Ascending aorta (tissue), 2 donors: ENCODE data around the gene FAHD2B. TPM values are rescaled to one million over a fixed set of nuclear protein-coding genes. Genes with fewer than 3 reads are reported as not detected.
"Not testable (repeated sequence)": the region's sequence is repeated elsewhere in the genome, so short reads cannot be mapped to it uniquely, and the experiment has no call there.

Experiments
- DNase-seq, 2 donors: peaks; one replicate each; pipeline ENCODE4 v3.0.0-alpha.2; 2019; ENCODE audit warnings: low spot score in 2 of 2
- H3K27ac ChIP-seq, 2 donors: fragments of 200-600 bp; sonication (generic); one replicate each; pipeline ENCODE4 v1.5.1; 2016 to 2017; ENCODE audit warnings: mild to moderate bottlenecking in 1 of 2
- H3K27me3 ChIP-seq: fragments of 200-600 bp; sonication (generic); one replicate; pipeline ENCODE4 v1.5.1; 2017
- H3K36me3 ChIP-seq, 2 donors: fragments of 200-600 bp; sonication (generic); one replicate each; pipeline ENCODE4 v1.5.1; 2016
- H3K4me1 ChIP-seq, 2 donors: fragments of 200-600 bp; sonication (generic); one replicate each; pipeline ENCODE4 v1.5.1; 2016 to 2017; ENCODE audit warnings: mild to moderate bottlenecking in 1 of 2
- H3K4me3 ChIP-seq, 2 donors: fragments of 200-600 bp; sonication (generic); one replicate each; pipeline ENCODE4 v1.5.1; 2016 to 2017; ENCODE audit warnings: mild to moderate bottlenecking in 1 of 2
- H3K9me3 ChIP-seq, 2 donors: fragments of 200-600 bp; sonication (generic); one replicate each; pipeline ENCODE4 v1.5.1; 2016
- intact Hi-C: fragments of 100-400 bp; cut with DNase I; formaldehyde crosslinking; loops from one replicate; pipeline ENCODE4 v1.15.1; 2023
- total RNA-seq: library from RNA; depleted of rRNA; stranded (reverse); fragments of >200 nt; gene quantifications from one replicate; pipeline ENCODE4 v1.1.0, GENCODE V29; 2016
- TF ChIP-seq, protein P1 (sequence below), 3 experiments: fragments of 200-600 bp in 2 of 3; fragments of 450-650 bp in 1 of 3; sonication (generic) in 2 of 3; IDR thresholded peaks; one replicate each; pipeline ENCODE4 v1.5.1; 2016 to 2019; ENCODE audit warnings: antibody characterized with exemption in 3 of 3, mild to moderate bottlenecking in 1 of 3, moderate library complexity in 1 of 3

The FAHD2B gene
- total RNA-seq, 1 donor from 2014 or later: 18.5 TPM

DNA sequence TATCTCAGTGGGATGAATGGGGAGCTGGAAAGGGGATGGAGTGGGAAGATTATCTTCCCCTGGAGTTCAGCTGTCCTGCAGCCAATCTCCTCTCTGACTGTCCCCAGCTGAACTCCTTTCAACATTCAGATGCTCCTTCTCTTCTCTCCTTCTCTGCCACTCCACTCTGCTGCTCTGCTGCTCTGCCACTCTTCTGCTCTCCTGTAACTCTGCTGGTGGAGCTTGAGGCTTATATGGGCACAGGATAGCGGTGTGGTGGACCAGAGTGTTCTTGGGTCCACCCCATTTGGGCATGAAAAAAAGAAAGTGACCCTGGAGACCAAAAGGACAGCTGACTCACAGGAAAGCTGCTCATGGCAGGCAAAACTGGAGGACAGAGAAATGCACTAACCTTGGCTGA lies 26.6 kb downstream of the FAHD2B start:
- Histone ChIP-seq H3K27ac (no peak overlapping the region), H3K27me3 (no peaks in the 10 kb centered on the region), H3K4me1 (no peaks in the 10 kb centered on the region), H3K36me3 (no peaks in the 10 kb centered on the region), H3K9me3 (no peaks in the 10 kb centered on the region), H3K4me3 (no peak overlapping the region)
- intact Hi-C loops: no loop called here
- no peak for DNase-seq
- TF ChIP-seq, protein P1, sequence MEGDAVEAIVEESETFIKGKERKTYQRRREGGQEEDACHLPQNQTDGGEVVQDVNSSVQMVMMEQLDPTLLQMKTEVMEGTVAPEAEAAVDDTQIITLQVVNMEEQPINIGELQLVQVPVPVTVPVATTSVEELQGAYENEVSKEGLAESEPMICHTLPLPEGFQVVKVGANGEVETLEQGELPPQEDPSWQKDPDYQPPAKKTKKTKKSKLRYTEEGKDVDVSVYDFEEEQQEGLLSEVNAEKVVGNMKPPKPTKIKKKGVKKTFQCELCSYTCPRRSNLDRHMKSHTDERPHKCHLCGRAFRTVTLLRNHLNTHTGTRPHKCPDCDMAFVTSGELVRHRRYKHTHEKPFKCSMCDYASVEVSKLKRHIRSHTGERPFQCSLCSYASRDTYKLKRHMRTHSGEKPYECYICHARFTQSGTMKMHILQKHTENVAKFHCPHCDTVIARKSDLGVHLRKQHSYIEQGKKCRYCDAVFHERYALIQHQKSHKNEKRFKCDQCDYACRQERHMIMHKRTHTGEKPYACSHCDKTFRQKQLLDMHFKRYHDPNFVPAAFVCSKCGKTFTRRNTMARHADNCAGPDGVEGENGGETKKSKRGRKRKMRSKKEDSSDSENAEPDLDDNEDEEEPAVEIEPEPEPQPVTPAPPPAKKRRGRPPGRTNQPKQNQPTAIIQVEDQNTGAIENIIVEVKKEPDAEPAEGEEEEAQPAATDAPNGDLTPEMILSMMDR (IDR thresholded peaks at IDR 0.05): no peak

DNA sequence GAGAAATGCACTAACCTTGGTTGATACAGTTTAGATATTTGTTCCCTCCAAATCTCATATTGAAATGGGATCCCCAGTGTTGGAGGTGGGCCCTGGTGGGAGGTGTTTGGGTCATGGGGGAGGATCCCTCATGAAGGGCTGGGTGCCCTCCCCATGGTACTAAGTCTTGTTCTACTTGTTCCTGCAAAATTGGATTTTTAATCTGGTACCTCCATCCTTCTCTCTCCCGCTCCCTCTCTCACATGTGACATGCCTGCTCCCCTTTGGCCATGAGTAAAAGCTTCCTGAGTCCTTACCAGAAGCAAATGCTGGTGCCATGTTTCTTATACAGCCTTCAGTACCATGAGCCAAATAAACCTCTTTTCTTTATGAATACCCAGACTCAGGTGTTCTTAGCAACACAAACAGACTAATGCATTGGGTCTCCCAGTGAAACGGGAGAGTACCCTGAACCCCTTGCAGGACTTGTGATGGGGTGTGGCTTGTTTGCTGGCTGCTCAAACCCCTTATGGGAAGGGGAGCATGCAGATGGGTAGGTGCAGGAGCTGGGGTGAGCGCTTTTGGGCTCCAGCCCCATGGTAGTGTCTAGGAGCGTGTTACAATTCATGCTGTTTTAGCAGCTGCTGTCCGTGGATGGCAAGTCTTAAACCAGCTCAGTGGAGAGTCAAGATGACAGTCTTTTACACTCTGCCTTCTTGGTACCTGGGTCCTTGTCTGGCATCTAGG lies 27.2 kb downstream of the FAHD2B start:
- no peak for DNase-seq
- H3K36me3 ChIP-seq: no peaks in the 10 kb centered on the region
- TF ChIP-seq, protein P1 (IDR thresholded peaks at IDR 0.05): no peak

GRCh38 chr2:97066030-97066429 lies 28.7 kb downstream of the FAHD2B start:
- H3K4me1 ChIP-seq, H3K27ac ChIP-seq, H3K27me3 ChIP-seq, intact Hi-C loops, H3K9me3 ChIP-seq, H3K4me3 ChIP-seq, H3K36me3 ChIP-seq, DNase-seq: not testable (repeated sequence)

More for the DNA sequence above, 27.2 kb downstream of the FAHD2B start:
- no peak overlapping the region for H3K4me3 ChIP-seq
- no peaks in the 10 kb centered on the region for H3K9me3 ChIP-seq
- intact Hi-C loops: no loop called here
- H3K27ac ChIP-seq: no peak overlapping the region
- no peaks in the 10 kb centered on the region for H3K27me3 ChIP-seq
- no peaks in the 10 kb centered on the region for H3K4me1 ChIP-seq

GRCh38 chr2:97062020-97062419 lies 32.7 kb downstream of the FAHD2B start:
- H3K27me3 ChIP-seq, H3K27ac ChIP-seq, DNase-seq, intact Hi-C loops, H3K4me1 ChIP-seq, H3K36me3 ChIP-seq, H3K9me3 ChIP-seq, H3K4me3 ChIP-seq: not testable (repeated sequence)

- not testable (repeated sequence) for H3K27me3 ChIP-seq
These were observed 34.9 kb downstream of the FAHD2B start for GRCh38 chr2:97059782-97060181.

DNA sequence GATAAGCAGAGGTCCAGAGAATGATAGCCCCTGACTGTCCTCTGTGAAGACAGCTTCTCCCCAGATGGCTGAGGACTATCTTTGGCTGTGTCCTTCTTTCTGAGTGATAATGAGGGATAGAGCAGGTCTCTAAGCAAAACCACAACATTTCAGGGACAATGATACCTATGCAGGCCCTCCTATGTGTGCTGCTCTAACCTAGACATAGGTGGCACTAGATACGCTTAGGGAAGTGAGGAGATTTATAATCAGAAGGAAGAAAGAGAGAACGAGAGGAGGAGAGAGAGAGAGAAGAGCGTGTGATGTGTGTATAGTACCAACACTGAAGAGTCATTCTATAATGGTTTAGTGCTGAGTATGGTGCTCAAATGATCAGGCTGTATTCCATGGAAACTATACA lies 38.5 kb downstream of the FAHD2B start:
- H3K27ac ChIP-seq, H3K9me3 ChIP-seq, H3K4me3 ChIP-seq, H3K27me3 ChIP-seq, H3K36me3 ChIP-seq, H3K4me1 ChIP-seq, intact Hi-C loops, DNase-seq: not testable (repeated sequence)

More at GRCh38 chr2:97059782-97060181, 34.9 kb downstream of the FAHD2B start:
- H3K27ac ChIP-seq, intact Hi-C loops, H3K9me3 ChIP-seq, H3K36me3 ChIP-seq, H3K4me1 ChIP-seq, H3K4me3 ChIP-seq, DNase-seq: not testable (repeated sequence)

- intact Hi-C loops, H3K9me3 ChIP-seq, H3K27me3 ChIP-seq, H3K4me1 ChIP-seq, H3K4me3 ChIP-seq, H3K27ac ChIP-seq, DNase-seq, H3K36me3 ChIP-seq: not testable (repeated sequence)
These were observed 44.6 kb downstream of the FAHD2B start for GRCh38 chr2:97050032-97050431.

DNA sequence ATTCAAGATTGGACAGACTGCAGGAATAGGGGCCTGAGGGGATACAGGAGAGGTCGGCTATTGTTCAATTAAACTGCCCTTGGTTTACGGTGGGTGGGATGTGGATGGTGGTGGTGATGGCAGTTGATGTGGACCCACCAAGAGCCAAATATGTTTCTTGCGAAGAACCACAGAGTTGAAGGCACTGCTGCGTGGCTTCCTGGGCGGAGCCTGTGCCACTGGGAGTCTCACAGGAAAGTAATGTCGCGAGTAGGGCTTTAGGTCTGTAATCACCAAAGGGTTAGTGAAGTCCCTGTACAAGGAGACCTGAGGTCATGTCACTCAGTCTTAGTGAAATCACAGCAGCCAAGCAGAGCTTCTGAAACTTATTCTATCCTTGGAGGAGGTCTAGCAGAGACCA lies 46.2 kb downstream of the FAHD2B start:
- H3K36me3 ChIP-seq, DNase-seq, H3K4me1 ChIP-seq, H3K9me3 ChIP-seq, H3K27ac ChIP-seq, intact Hi-C loops, H3K4me3 ChIP-seq, H3K27me3 ChIP-seq: not testable (repeated sequence)

DNA sequence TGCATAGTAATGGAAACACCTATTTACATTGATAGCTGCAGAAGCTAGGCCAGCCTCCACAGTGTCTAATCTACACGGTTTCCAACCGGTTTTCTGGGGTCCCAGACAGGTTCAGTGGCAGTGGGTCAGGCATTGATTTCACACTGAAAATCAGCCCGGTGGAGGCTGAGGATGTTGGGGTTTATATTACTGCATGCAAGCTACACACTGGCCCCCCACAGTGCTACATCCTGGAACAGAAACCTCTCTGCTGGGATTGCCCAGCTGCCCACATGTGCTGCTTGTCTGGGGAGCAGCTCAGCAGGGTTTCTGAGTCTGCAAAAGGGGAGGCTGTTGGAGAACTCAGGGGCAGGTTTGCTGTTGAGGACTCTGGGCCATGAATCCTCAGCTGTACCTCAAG lies 48.0 kb downstream of the FAHD2B start:
- H3K9me3 ChIP-seq, intact Hi-C loops, DNase-seq, H3K27me3 ChIP-seq, H3K27ac ChIP-seq, H3K4me1 ChIP-seq, H3K36me3 ChIP-seq, H3K4me3 ChIP-seq: not testable (repeated sequence)

DNA sequence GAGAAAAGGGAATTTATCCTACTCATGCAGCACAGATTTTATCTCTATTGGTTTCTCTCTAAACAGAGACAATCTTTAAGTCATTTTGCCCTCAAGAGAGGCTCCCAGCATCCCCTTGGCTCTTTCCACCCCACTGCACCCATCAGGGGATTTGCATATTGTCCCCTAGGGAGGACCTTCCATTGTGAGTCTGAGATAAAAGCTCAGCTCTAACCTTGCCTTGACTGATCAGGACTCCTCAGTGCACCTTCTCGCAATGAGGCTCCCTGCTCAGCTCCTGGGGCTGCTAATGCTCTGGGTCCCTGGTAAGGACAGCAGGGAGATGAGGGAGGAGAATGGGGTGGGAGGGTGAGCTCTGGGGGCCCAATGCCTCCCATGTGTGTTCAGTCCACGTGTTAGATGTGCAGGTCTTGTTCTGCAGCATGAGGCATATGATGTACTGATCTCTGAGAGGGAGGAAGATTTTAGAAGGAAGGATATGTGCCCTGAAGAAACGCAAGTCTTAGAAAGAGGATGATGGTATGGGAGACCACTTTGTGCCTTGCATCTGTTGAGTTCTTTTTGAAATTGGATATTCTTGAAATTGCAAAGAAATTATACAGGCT lies 48.7 kb downstream of the FAHD2B start:
- H3K9me3 ChIP-seq, H3K27ac ChIP-seq, H3K4me3 ChIP-seq, DNase-seq, H3K4me1 ChIP-seq, intact Hi-C loops, H3K36me3 ChIP-seq, H3K27me3 ChIP-seq: not testable (repeated sequence)
